ENCODE measurements around the gene NHERF1.

NHERF1 gene

GRCh38 chr17:74785096-74785980, 36.9 kb downstream of the NHERF1 start:
- no peak for DNase-seq (ENCODE audit: low spot score)

GRCh38 chr17:74785981-74786360, 37.5 kb downstream of the NHERF1 start:
- no peak for DNase-seq (ENCODE audit: low spot score)

DNA sequence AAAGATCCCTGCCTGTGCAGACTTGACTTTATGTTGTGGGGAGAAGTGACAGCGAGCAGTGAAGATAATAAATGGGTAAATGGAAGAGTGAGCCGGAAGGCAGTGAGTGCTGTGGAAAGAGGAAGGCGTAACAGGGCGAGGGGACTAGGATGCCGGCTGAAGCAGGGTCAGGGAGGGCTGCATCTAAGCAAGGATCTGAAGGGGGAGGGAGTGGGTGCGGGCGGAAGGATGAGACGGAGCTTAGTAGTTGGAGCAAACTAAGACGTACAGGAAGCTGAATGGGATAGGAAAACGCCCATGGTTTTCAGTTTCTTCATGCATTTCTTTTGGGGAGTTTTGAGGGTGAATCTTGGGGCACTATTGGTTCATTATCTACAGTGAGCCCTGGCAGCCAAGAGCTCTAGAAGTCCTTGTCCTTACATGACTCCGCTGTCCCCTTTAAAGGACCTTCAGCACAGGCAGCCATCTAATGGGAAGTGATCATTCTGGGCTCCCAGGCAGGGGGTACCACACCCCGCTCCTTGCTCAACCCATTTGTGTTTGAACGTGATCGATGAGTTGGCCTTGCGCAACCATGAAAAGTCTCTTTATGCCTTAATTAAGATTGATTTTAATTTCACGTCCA, 38.1 kb downstream of the NHERF1 start:
- no peak for DNase-seq (ENCODE audit: low spot score)

DNA sequence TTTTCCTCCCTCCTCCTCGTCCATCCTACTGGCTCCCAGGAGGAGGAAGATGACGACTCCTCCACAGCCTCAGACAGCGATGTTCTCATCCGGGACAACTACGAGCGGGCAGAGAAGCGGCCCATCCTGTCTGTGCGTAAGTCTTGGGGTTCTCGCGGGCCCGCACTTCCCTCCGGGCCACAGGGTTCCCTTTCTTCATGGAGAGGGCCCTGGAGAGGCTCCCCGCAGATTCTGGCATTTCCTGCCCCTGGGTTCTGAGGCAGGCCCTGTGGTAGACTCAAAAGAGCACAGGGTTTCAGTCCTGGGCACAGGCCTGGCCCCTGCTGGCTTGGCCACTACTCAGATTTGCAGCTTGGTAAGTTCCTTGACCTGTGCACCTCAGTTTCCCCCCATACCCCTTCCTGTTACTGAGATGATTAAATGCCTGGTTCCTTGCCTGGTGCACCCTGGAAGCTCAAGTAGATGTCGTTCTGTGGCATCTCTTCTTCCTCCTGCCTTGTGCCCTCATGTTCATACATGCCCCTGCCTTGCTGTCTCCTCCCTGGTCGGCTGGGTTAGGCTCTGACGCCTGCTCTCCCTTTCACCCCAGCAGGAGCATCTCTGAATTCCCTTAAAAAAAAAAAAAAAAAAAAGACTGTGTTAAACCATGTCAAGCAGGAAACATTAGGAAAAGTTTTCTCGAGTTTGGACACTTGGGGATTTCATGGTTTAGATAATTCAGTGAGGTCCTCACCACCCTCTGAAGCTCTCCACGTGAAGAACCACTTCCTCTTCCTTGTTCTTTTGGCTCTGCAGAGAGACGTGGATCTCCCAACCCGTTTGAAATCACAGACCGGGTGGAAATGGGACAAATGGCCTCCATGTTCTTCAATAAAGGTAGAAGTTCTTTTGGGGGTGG, 42.0 kb downstream of the NHERF1 start:
- DNase-seq (ENCODE audit: low spot score) = no peak

- no peak for DNase-seq (ENCODE audit: low spot score)
These were observed 44.2 kb downstream of the NHERF1 start for GRCh38 chr17:74792586-74793105.

DNA sequence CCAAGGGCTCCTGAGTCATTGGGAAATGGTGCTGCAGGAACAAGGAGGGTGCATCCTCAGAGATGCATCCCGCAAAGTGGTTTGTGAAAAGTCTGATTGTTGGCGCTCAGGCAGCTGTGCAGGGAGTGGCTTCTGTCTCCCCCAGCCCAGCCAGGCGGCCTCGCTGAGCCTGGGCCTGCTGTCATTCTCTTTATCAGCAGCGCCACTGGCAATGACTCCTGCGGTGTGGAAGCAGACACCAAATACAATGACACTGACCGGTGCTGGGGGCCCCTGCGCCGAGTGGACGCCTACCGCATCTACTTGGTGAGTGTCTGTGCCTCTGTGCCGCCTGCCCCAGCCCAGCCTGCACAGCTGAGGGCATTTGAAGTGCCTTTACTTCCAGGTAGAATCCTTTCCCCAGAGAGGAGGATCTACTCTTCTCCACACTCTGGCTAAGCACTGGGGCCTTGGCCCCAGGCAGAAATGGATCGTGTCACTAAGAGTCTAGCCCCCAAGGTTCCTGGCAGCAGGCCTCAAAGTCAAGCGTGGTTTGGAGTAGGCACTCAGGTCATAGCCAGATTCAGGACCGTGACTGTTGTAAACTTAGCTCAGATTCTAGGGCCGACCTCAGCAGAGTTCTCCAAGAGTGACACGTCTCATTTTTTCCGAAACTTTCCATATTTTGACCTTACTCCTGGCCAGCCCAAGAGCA, 47.0 kb downstream of the NHERF1 start:
- DNase-seq (ENCODE audit: low spot score) = no peak

- no peak for DNase-seq (ENCODE audit: low spot score)
These were observed 47.8 kb downstream of the NHERF1 start for GRCh38 chr17:74796211-74796610.

DNA sequence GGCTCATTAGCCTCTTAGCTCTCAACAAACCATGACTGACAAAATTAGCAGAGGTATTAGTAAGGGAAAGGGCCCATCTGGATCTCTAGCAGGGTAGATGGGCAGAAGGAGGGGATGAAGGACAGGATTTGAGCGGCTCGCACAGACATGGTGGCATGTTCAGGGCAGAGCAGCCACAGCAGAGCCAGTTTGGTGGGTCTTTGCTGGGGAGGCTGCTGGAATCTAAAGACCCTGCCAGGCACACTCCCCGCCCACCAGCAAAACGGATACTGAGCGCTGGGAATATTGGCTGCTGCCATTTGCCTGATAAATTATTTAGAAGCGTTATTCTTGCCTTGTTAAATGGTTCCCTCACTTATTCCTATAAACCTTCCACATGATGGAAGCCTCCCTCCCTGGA, 48.4 kb downstream of the NHERF1 start:
- DNase-seq (ENCODE audit: low spot score) = no peak

- DNase-seq (ENCODE audit: low spot score) = no peak
These were observed 49.4 kb downstream of the NHERF1 start for GRCh38 chr17:74797824-74798223.

DNA sequence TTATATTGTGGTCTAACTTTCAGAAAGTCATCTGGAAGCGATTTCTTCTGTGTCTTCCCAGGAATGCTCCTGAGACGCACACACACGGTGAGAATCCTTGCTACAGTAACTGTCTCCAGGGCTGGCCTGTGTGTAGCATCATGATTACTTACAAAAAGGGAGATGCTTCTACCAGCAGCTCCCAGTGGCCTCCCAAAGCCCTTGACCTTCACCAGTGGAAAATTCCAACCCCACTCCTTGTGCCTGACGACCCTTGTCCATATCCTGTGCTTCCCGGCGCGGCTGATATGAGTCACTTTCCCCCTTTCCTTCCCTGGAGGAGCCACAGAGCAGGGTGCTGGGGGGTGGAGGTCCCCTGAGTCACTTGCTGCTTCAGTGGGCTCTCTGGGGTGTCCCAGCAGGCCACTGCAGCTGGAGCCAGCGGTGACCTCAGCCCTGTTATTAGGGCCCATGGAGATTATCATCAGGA, 49.8 kb downstream of the NHERF1 start:
- DNase-seq (ENCODE audit: low spot score) = no peak

- no peak for DNase-seq (ENCODE audit: low spot score)
These were observed 50.7 kb downstream of the NHERF1 start for GRCh38 chr17:74799097-74799496.

DNA sequence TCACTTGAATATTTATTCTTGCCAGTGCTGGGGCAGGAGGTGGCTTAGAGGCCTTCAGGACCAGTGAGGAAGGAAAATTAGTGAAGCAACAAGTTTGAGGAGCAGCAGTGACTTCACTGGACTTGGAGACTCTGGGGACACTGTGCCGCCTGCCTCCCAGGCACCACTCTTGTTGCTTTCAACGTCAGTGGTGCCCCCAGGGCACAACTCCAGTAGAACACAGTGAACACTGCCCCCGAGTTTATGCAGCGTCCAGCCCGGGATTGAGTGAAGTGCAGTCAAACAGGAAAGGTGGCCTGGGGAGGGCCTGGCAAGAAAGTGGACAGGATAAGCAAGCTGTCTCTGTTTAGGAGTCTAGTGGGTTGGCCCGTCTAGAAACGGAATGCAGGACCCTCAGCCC, 52.1 kb downstream of the NHERF1 start:
- DNase-seq (ENCODE audit: low spot score) = no peak

GRCh38 chr17:74801896-74802295, 53.5 kb downstream of the NHERF1 start:
- no peak for DNase-seq (ENCODE audit: low spot score)

GRCh38 chr17:74803388-74803930, 55.0 kb downstream of the NHERF1 start:
- DNase-seq (ENCODE audit: low spot score) = no peak

GRCh38 chr17:74803971-74804370, 55.5 kb downstream of the NHERF1 start:
- DNase-seq (ENCODE audit: low spot score) = no peak

DNA sequence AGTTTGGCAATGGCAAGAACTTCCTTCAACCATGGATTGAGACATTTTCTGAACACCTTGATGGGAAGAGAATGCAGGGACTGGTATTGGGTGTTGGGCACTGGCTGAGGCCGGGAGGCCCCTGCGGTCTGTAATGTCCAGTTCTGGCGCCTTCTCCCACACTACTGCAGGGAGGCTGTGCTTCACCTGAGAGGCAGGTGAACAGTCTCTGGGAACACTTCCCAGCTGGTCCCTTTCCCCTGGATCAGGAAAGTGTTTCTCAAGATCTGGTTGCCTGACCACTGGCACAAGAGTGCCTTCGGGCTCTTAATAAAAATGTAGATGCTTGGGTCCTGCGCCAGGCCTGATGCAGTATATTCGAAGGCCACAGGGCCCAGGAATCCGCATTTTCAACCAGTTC, 56.3 kb downstream of the NHERF1 start:
- DNase-seq (ENCODE audit: low spot score) = no peak

GRCh38 chr17:74805591-74805991, 57.2 kb downstream of the NHERF1 start:
- DNase-seq (ENCODE audit: low spot score) = no peak

DNA sequence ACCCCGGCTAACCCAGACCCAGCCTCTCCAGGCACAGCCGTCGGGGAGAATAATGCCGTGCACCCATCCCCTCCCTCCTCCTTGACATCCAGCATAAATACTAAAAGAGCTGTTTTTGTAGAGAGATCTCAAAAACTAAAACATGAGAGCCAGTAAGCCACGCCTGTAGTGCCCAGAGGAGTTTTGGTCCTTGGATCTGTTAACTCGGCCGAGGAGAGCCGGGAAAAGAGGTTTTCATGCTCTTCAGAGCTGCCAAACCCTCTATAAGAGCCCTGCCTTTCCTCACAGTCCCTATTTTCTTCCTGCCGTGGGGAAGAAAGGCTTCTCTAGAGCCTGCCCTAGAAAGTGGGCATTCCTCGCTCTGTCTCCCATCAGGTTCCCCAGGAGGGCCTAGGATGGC, 57.9 kb downstream of the NHERF1 start:
- no peak for DNase-seq (ENCODE audit: low spot score)

GRCh38 chr17:74807441-74807840, 59.0 kb downstream of the NHERF1 start:
- DNase-seq (ENCODE audit: low spot score) = no peak

- no peak for DNase-seq (ENCODE audit: low spot score)
These were observed 59.5 kb downstream of the NHERF1 start for GRCh38 chr17:74807925-74808324.

DNA sequence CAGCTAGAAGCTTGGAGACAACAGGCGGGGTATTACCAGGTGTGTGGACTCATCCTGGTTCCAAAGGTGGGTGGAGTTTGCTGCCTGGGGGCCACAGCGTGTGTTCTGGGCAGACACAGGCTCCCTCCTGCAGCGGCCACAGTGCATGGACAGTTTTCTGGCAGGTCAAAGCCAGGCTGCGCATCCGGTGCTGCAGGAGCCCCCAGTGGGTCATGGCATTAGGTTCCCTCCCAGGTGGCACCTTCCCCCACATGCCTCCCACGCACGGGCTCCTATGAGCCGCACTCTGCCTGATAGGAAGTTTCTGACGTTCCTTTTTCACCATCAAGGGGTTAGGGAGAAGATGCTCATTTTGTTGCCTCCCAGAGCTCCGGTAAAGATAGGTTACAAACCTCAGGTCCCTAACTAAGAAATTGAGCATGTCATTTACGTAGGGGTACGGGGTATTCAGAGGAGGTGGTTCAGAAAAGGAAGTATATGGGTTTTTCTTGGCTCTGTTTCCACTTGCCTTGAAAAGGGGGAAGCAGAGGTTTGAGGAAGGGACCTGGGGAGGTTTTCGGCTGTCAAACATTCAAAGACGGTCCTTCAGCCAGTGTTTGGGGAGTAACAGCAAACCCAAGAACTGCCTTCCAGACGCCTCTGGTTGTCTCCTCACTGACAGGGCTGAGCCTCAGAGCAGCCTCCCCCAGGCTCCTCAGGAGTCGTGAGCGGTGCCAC, 60.4 kb downstream of the NHERF1 start:
- DNase-seq (ENCODE audit: low spot score) = no peak

All from LoVo (cell line).